B cell (primary cell): ENCODE data around the gene SIPA1. TPM values are rescaled to one million over a fixed set of nuclear protein-coding genes. Genes with fewer than 3 reads are reported as not detected.

ENCODE experiments used
- ATAC-seq: fragments of 200-7000 bp; cut with Tn5 transposase; one replicate; pipeline ENCODE4 v1.10.0; 2021; ENCODE audit warnings: low read depth, mild to moderate bottlenecking, moderate number of reproducible peaks, moderate library complexity
- CTCF ChIA-PET: fragments of 350-600 bp; sonication (Branson Sonifier 250); formaldehyde crosslinking; loops from one replicate; lab custom pipeline; 2021; ENCODE audit warnings: antibody characterized with exemption, inconsistent platforms; lab: Charles Lee
- POLR2A ChIA-PET: fragments of 350-600 bp; sonication (Branson Sonifier 250); formaldehyde crosslinking; loops from one replicate; lab custom pipeline; 2021; ENCODE audit warnings: antibody characterized with exemption; lab: Charles Lee
- DNase-seq: peaks from one replicate; pipeline ENCODE4 v3.0.0; 2013
- H2AFZ ChIP-seq: 2 replicates; pipeline ENCODE4 v1.6.1; 2012; ENCODE audit warnings: mild to moderate bottlenecking, low read depth, low read length; ENCODE audit not compliant: insufficient read depth, poor library complexity, severe bottlenecking
- H3K27ac ChIP-seq, 2 donors: 1 replicate in 1 of 2; 2 replicates in 1 of 2; pipeline ENCODE4 v1.5.1; 2012 to 2013; ENCODE audit warnings: low read length in 2 of 2, mild to moderate bottlenecking in 2 of 2, moderate library complexity in 1 of 2
- H3K27me3 ChIP-seq, 4 experiments: fragments of 200-600 bp in 1 of 4; sonication (generic) in 1 of 4; replicated peaks in 1 of 4; 1 replicate in 2 of 4; 2 replicates in 2 of 4; pipeline versions ENCODE4 v1.6.1 to v1.7.0; 2013 to 2016; ENCODE audit warnings: low read length in 3 of 4, mild to moderate bottlenecking in 2 of 4, mixed read lengths in 1 of 4, moderate library complexity in 1 of 4; ENCODE audit not compliant: insufficient read depth in 4 of 4, control insufficient read depth in 3 of 4; ENCODE audit errors: control extremely low read depth in 1 of 4
- H3K36me3 ChIP-seq, 2 experiments: replicated peaks in 1 of 2; 1 replicate in 1 of 2; 2 replicates in 1 of 2; pipeline versions ENCODE4 v1.6.1 to v1.7.1; 2013; ENCODE audit warnings: low read length in 1 of 2; ENCODE audit not compliant: insufficient read depth in 2 of 2, control insufficient read depth in 1 of 2; ENCODE audit errors: control extremely low read depth in 1 of 2, extremely low read depth in 1 of 2
- H3K4me1 ChIP-seq, 2 donors: fragments of 200-600 bp in 1 of 2; sonication (generic) in 1 of 2; 1 replicate in 1 of 2; 2 replicates in 1 of 2; pipeline versions ENCODE4 v1.5.1 to v1.6.1; 2013 to 2017; ENCODE audit warnings: low read length in 2 of 2; ENCODE audit not compliant: control insufficient read depth in 2 of 2, insufficient read depth in 2 of 2
- H3K4me2 ChIP-seq: replicated peaks from 2 replicates; pipeline ENCODE3; 2012; ENCODE audit warnings: mild to moderate bottlenecking, low read depth, low read length; ENCODE audit not compliant: poor library complexity, severe bottlenecking
- H3K4me3 ChIP-seq, 5 experiments: fragments of 200-600 bp in 1 of 5; sonication (generic) in 1 of 5; 1 replicate in 3 of 5; 2 replicates in 2 of 5; pipeline versions ENCODE4 v1.5.1 to v1.7.0; 2011 to 2016; ENCODE audit warnings: low read length in 4 of 5, mild to moderate bottlenecking in 4 of 5, low read depth in 2 of 5, control low read depth in 1 of 5, moderate library complexity in 1 of 5; ENCODE audit not compliant: insufficient read depth in 1 of 5; ENCODE audit errors: control extremely low read depth in 1 of 5, extremely low read depth in 1 of 5
- H3K79me2 ChIP-seq: fragments of 200-600 bp; sonication (generic); one replicate; pipeline ENCODE4 v1.6.0; 2016; ENCODE audit warnings: low read length; ENCODE audit not compliant: control insufficient read depth, insufficient read depth
- H3K9ac ChIP-seq: fragments of 200-600 bp; sonication (generic); 2 replicates; pipeline ENCODE4 v1.6.1; 2017; ENCODE audit warnings: mild to moderate bottlenecking, low read length, moderate library complexity
- H3K9me3 ChIP-seq, 3 donors: one replicate each; pipeline versions ENCODE4 v1.6.1 to v1.7.1; 2013; ENCODE audit warnings: low read length in 2 of 3; ENCODE audit not compliant: control insufficient read depth in 2 of 3, insufficient read depth in 1 of 3; ENCODE audit errors: control extremely low read depth in 1 of 3
- H4K20me1 ChIP-seq: 2 replicates; pipeline ENCODE4 v1.6.0; 2012; ENCODE audit warnings: mild to moderate bottlenecking, low read length; ENCODE audit not compliant: insufficient read depth, control insufficient read depth, poor library complexity, severe bottlenecking
- H3K27ac Mint-ChIP-seq: one replicate; pipeline ENCODE4 v1.8.0; 2021; ENCODE audit warnings: mixed read lengths
- H3K27me3 Mint-ChIP-seq: one replicate; pipeline ENCODE4 v1.8.0; 2021; ENCODE audit warnings: mixed read lengths
- H3K4me1 Mint-ChIP-seq: one replicate; pipeline ENCODE4 v1.8.0; 2021; ENCODE audit warnings: mixed read lengths
- H3K4me3 Mint-ChIP-seq: one replicate; pipeline ENCODE4 v1.8.0; 2021; ENCODE audit warnings: mixed read lengths
- H3K9me3 Mint-ChIP-seq: one replicate; pipeline ENCODE4 v1.8.0; 2022; ENCODE audit warnings: mixed read lengths; ENCODE audit not compliant: insufficient read depth
- EZH2 ChIP-seq: IDR thresholded peaks from 2 replicates; pipeline ENCODE4 v1.6.1; 2012; ENCODE audit warnings: borderline replicate concordance, low read depth, mild to moderate bottlenecking, moderate library complexity, low read length; ENCODE audit not compliant: insufficient read depth, poor library complexity, severe bottlenecking
- WGBS: methylation state at CpG from one replicate; pipeline ENCODE4 v1.1.5; 2013; ENCODE audit warnings: missing lambda C conversion rate; ENCODE audit not compliant: insufficient coverage; 5-methylcytosine and 5-hydroxymethylcytosine counted together
- intact Hi-C: fragments of 100-400 bp; cut with micrococcal nuclease; formaldehyde crosslinking; loops from one replicate; pipeline ENCODE4 v1.10.0; 2022
- polyA plus RNA-seq: library from polyadenylated mRNA; depleted of rRNA; stranded (reverse); fragments of >200 nt; gene quantifications from 2 replicates; pipeline ENCODE4 v1.2.3, GENCODE V29; 2012
- total RNA-seq, 2 donors: library from RNA; stranded (reverse); fragments of 120-200 nt in 1 of 2; gene quantifications; 1 replicate in 1 of 2; 2 replicates in 1 of 2; pipeline versions ENCODE4 v1.2.3 to v1.2.4, GENCODE V29; 2013 to 2022
- TF ChIP-seq, protein P1 (sequence below): fragments of 200-600 bp; IDR thresholded peaks from one replicate; pipeline ENCODE4 v1.8.0; 2022; ENCODE audit warnings: antibody characterized with exemption, mild to moderate bottlenecking

Gene SIPA1
- total and polyA plus RNA-seq, 2 donors (not counting 1 experiment from before 2014, with no cell fraction given), result 314 to 448 TPM

DNA sequence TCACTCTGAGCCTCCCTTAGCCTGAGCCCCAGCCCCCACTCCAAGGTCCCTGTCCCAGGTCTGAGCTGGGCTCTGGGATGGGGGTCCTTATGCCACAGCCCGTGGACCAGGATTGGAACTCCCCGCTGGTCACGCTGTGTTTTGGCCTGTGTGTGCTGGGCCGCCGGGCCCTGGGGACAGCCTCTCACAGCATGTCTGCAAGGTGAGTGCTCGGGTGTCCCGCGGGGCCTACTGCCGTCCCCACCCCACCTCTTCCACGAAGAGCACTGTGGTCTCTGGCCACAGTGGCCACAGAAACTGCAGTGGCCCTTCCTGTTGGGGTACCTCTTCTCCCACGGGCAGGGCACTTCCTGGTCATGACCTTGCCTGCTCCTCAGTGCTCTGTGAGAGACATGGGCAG, 3.5 kb upstream of the SIPA1 start:
- Mint-ChIP-seq H3K9me3 (no peaks in the 10 kb centered on the region), H3K27me3 (no peaks in the 10 kb centered on the region), H3K27ac (no peak overlapping the region), H3K4me1 (peaks cover 22% of the 10 kb centered on the region), H3K4me3 (no peak overlapping the region)
- no peak overlapping the region for H3K4me2 ChIP-seq
- H3K36me3 ChIP-seq, result peaks cover 0 to 54% of the 10 kb centered on the region in 2 experiments
- H3K9me3 ChIP-seq, result no peaks in the 10 kb centered on the region
- H3K79me2 ChIP-seq, result peaks cover 87% of the 10 kb centered on the region
- H2AFZ ChIP-seq, result no peak overlapping the region
- ChIA-PET POLR2A (no interaction called here), CTCF (interaction anchor here (1.0 kb wide), 1 partner anchor 9 kb away, joined by 4 read pairs; no protein-coding TSS in a partner anchor)
- H3K9ac ChIP-seq, result no peak overlapping the region
- no peak overlapping the region for H3K27ac ChIP-seq
- 87% methylated on average over 10 of the region's 11 CpGs for WGBS
- DNase-seq (no peak), ATAC-seq (no peak)
- TF ChIP-seq EZH2, result no peak
- TF ChIP-seq, protein P1, sequence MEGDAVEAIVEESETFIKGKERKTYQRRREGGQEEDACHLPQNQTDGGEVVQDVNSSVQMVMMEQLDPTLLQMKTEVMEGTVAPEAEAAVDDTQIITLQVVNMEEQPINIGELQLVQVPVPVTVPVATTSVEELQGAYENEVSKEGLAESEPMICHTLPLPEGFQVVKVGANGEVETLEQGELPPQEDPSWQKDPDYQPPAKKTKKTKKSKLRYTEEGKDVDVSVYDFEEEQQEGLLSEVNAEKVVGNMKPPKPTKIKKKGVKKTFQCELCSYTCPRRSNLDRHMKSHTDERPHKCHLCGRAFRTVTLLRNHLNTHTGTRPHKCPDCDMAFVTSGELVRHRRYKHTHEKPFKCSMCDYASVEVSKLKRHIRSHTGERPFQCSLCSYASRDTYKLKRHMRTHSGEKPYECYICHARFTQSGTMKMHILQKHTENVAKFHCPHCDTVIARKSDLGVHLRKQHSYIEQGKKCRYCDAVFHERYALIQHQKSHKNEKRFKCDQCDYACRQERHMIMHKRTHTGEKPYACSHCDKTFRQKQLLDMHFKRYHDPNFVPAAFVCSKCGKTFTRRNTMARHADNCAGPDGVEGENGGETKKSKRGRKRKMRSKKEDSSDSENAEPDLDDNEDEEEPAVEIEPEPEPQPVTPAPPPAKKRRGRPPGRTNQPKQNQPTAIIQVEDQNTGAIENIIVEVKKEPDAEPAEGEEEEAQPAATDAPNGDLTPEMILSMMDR, result no peak
- H3K4me3 ChIP-seq, result no peak overlapping the region
- peaks cover 54% of the 10 kb centered on the region for H4K20me1 ChIP-seq
- no peaks in the 10 kb centered on the region for H3K27me3 ChIP-seq
- H3K4me1 ChIP-seq, result peaks cover 12 to 34% of the 10 kb centered on the region in 2 donors
- intact Hi-C loops, result no loop called here

DNA sequence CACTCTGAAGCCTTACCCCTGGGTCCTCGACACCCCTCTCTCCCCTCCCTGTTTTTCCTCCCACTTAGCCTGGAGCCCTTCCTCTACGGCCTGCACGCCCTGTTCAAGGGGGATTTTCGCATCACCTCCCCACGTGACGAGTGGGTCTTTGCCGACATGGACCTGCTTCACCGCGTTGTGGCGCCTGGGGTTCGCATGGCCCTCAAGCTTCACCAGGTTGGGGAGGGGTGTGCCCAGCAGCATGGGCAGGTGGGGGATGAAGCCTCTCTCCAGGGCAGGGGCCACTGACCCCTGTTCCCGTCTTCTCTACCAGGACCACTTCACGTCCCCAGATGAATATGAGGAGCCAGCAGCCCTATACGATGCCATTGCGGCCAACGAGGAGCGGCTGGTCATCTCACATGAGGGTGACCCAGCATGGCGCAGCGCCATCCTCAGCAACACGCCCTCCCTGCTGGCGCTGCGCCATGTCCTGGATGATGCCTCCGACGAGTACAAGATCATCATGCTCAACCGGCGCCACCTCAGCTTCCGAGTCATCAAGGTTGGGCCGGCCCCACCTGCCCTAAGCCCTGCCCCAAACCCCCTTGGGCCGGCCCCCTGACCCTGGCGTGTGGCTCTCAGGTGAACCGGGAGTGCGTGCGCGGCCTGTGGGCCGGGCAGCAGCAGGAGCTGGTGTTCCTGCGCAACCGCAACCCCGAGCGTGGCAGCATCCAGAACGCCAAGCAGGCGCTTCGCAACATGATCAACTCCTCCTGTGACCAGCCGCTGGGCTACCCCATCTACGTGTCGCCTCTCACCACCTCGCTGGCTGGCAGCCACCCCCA, 2.8 kb upstream of the SIPA1 start:
- no peak overlapping the region for H3K4me2 ChIP-seq
- H3K4me1 Mint-ChIP-seq, result peaks cover 27% of the 10 kb centered on the region
- no peak overlapping the region for H2AFZ ChIP-seq
- intact Hi-C loops, result no loop called here
- H3K27ac ChIP-seq, result no peak overlapping the region
- no peaks in the 10 kb centered on the region for H3K9me3 Mint-ChIP-seq
- peaks cover 87% of the 10 kb centered on the region for H3K79me2 ChIP-seq
- H3K9ac ChIP-seq, result no peak overlapping the region
- ChIA-PET POLR2A (interaction anchor here (0.6 to 1.1 kb wide), 2 partner anchors 15 to 402 kb away, joined by 3 to 4 read pairs; no protein-coding TSS in a partner anchor), CTCF (interaction anchor here (1.0 kb wide), 1 partner anchor 9 kb away, joined by 3 read pairs; no protein-coding TSS in a partner anchor)
- TF ChIP-seq, protein P1, result no peak
- TF ChIP-seq EZH2, result no peak
- peaks cover 16 to 40% of the 10 kb centered on the region in 2 donors for H3K4me1 ChIP-seq
- WGBS, result 97% methylated on average over 45 of the region's 46 CpGs
- DNase-seq (no peak), ATAC-seq (no peak)
- H3K36me3 ChIP-seq, result peaks cover 0 to 47% of the 10 kb centered on the region in 2 experiments
- H3K9me3 ChIP-seq, result no peaks in the 10 kb centered on the region
- no peaks in the 10 kb centered on the region for H3K27me3 ChIP-seq
- H3K4me3 ChIP-seq, result no peak overlapping the region
- H3K4me3 Mint-ChIP-seq, result no peak overlapping the region
- H3K27ac Mint-ChIP-seq, result peak overlapping the region; percentile 37
- no peaks in the 10 kb centered on the region for H3K27me3 Mint-ChIP-seq
- H4K20me1 ChIP-seq, result peaks cover 50% of the 10 kb centered on the region
